SJCRH30 (cell line): Measurements from ENCODE around the gene SLC27A1. TPM values are rescaled to one million over a fixed set of nuclear protein-coding genes. Genes with fewer than 3 reads are reported as not detected.

ENCODE experiments used
- DNase-seq, 2 experiments: peaks; one replicate each; pipeline ENCODE4 v3.0.0-alpha.2; 2015 to 2020
- H3K27ac ChIP-seq: fragments of 250-450 bp; sonication (Bioruptor Pico); 2 replicates; pipeline ENCODE4 v1.5.1; 2020; ENCODE audit warnings: mild to moderate bottlenecking, moderate library complexity
- H3K27me3 ChIP-seq: fragments of 250-450 bp; sonication (Bioruptor Pico); 2 replicates; pipeline ENCODE4 v1.5.1; 2020; ENCODE audit warnings: mild to moderate bottlenecking, moderate library complexity
- H3K36me3 ChIP-seq: fragments of 250-450 bp; sonication (Bioruptor Pico); 2 replicates; pipeline ENCODE4 v1.5.1; 2020; ENCODE audit warnings: mild to moderate bottlenecking, moderate library complexity
- H3K4me1 ChIP-seq: fragments of 250-450 bp; sonication (Bioruptor Pico); 2 replicates; pipeline ENCODE4 v1.5.1; 2020; ENCODE audit warnings: mild to moderate bottlenecking, moderate library complexity
- H3K4me3 ChIP-seq: fragments of 250-450 bp; sonication (Bioruptor Pico); 2 replicates; pipeline ENCODE4 v1.5.1; 2020; ENCODE audit warnings: mild to moderate bottlenecking, moderate library complexity
- H3K9me3 ChIP-seq: fragments of 250-450 bp; sonication (Bioruptor Pico); replicated peaks from 2 replicates; pipeline ENCODE4 v1.5.1; 2020; ENCODE audit warnings: mild to moderate bottlenecking, moderate library complexity
- total RNA-seq: library from RNA; depleted of rRNA; stranded (reverse); fragments of >200 nt; shearing (Covaris generic); gene quantifications from 2 replicates; pipeline ENCODE4 v1.2.3, GENCODE V29; 2014

SLC27A1 gene
- total RNA-seq, 1 experiment from 2014 or later, result 7.4 TPM

DNA sequence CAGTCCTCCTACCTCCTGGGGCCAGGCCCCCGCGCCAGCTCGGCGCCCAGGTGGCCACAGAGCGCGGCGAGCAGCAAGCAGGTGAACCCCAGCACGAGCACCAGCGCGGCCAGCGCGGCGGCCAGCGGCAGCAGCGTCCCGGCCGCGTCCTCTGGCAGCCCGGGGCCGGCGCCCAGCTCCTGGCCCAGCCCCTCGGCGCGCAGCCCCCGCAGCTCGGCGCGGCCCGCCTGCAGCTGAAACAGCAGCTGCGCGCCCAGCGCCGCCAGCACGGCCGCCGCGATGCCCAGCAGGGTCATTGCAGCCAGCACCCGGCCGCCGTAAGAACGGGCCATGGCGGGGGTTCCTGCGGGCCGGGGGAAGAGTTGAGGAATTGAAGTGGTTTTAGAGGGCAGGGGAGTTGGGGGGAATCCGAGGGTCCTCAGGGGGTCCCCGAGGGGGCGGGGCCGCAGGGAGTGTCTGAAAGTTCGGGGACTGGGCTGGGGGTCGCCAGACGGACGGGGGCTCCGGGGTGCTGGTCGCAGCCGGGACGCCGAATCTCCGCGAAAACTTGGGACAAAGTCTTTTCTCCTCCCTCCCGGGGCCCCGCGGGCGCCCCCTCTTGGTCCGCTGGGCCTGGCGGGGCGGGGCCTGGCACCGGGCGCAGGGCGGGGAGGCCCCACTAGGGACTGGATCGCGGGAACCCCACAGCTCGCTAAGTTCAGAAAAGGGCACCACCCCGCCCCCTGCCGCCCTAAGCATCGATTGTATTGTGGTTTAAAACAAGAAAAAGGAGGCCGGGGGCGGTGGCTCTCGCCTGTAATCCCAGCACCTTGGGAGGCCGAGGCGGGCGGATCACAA, 22.0 kb upstream of the SLC27A1 start, which contains the start of gene TMEM221:
TSS of gene TMEM221 (minus strand) at position 538 of the 837 bp plus-strand sequence. CDS start at position 332, 206 bp downstream.
- H3K9me3 ChIP-seq, result no peaks in the 10 kb centered on the region; the same call in 1 of the 2 replicates
- no peaks in the 10 kb centered on the region for H3K4me1 ChIP-seq
- no peak within 1 kb of the TSS for H3K27ac ChIP-seq
- no peaks in the 10 kb centered on the region for H3K36me3 ChIP-seq
- peak within 1 kb of the TSS; percentile 47 for H3K4me3 ChIP-seq
- peak; percentile 59 to 62 for DNase-seq
- peaks cover 8% of the 10 kb centered on the region for H3K27me3 ChIP-seq

DNA sequence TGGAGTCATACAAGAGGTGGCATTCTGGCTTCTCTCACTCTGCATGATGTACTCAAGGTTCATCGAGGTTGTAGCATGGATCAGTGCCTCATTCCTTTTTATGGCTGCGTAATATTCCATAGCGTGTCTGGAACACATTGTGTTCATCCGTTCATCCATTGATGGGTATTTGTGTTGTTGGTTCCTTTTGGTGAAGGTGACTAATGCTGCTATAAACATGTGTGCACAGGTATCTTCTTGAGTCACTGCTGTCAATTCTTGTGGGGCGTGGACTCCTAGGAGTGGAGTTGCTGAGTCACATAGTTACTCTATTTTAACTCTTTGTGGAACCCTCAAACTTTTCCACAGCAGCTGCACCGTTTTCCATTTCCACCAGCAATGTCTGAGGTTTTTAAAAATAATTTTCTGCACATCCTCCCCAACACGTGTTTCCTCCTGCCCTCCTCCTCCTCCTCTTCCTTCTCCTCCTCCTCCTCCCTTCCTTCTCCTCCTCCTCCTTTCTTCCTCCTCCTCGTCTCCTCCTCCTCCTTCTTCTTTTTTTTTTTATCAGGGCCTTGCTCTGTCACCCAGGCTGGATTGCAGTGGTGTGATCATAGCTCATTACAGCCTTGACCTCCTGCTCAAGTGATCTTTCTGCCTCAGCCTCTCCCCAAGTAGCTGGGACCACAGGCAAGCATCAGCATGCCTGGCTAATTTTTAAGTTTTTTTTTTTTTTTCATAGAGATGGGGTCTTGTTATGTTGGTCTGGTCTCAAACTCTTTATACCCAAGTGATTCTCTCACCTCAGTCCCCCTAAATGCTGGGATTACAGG, 19.9 kb upstream of the SLC27A1 start:
- Histone ChIP-seq H3K36me3 (no peaks in the 10 kb centered on the region), H3K4me1 (no peaks in the 10 kb centered on the region), H3K9me3 (no peaks in the 10 kb centered on the region; the same call in 1 of the 2 replicates), H3K27me3 (peaks cover 8% of the 10 kb centered on the region), H3K27ac (no peak overlapping the region), H3K4me3 (no peak overlapping the region)
- no peak for DNase-seq

DNA sequence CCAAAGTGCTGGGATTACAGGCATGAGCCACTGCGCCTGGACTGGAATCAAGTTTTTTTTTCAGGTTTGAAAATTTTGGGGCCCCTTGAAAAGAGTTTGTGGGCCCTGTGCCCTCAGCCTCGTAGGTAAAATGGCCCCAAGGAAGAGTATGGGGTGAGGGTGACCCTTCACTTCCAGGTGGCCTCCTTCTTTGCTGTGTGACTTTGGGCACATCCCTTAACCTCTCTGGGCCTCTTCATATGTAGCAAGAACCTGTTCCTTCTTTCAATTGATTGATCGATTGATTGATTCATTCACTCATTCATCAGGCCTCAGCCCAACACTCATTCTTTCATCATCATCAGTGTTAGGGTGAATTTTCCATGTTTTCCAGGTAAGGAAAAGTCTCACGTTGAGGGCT, 18.5 kb upstream of the SLC27A1 start:
- no peak overlapping the region for H3K4me3 ChIP-seq
- peaks cover 8% of the 10 kb centered on the region for H3K27me3 ChIP-seq
- no peak overlapping the region for H3K27ac ChIP-seq
- H3K36me3 ChIP-seq, result no peaks in the 10 kb centered on the region
- no peaks in the 10 kb centered on the region for H3K4me1 ChIP-seq
- no peaks in the 10 kb centered on the region; the same call in 1 of the 2 replicates for H3K9me3 ChIP-seq
- no peak for DNase-seq

DNA sequence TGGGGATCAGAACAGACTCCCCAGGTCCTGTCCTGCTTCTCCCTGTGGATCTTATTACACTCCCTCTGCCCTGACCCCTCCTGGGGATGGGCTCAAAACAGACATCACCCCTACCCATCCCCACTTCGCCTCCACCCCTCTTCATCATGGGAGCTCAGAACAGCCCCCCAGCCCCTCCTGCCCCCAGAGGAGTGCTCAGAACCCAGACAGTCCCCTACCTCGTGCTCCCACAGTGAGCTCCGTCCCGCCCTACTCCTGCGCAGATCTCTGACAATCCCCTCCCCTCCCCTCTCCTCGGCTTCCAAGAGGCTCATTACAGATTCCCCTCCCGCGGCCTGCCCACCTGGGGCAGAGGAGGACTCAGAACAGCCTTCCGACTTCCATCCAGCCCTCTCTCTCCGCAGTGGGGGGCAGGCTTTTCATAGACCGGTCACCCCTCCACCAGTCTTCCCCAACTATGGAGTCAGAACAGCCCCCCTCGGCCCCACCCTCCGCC, 15.7 kb upstream of the SLC27A1 start:
- no peaks in the 10 kb centered on the region; the same call in 1 of the 2 replicates for H3K9me3 ChIP-seq
- DNase-seq, result no peak
- H3K4me3 ChIP-seq, result no peak overlapping the region
- 0 out of 2 replicates have a peak, but pooled peaks cover 5% of the 10 kb centered on the region for H3K4me1 ChIP-seq
- H3K36me3 ChIP-seq, result no peaks in the 10 kb centered on the region
- no peak overlapping the region for H3K27ac ChIP-seq
- H3K27me3 ChIP-seq, result peaks cover 17% of the 10 kb centered on the region; the same call in 1 of the 2 replicates

DNA sequence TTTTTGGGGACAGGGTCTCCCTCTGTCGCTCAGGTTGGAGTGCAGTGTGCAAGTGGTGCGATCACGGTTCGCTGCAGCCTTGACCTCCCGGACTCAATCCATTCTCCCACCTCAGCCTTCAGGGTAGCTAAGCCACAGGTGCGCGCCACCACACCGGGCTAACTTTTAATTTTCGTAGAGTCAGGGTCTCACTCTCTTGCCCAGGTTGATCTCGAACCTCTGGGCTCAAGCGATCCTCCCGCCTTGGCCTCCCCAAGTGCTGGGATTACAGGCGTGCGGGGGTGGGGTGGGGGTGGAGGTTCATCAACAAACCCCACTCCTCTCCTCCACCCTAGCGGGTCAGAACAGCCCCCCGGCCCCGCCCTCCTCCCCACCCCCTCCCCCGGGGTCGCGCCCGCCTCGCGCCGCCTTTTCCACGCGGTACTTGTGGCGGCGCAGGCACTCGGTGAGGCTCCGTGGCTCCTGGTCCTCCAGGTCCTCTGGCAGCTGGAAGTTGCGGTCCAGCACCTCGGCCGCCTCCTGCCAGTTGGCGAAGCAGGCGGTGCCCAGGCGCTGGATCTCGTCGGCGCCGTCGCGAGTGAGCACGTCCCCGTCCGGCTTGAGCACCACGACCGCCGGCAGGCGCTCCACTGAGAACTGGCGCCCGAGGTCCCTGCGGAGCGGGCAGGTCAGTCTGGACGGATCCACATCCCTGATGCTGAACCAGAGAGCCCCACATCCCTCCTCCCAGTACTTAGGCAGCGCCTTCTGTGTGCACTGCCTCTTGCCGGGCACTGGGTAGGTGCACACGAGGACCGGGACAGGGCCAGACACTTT, 14.8 kb upstream of the SLC27A1 start:
- H3K4me1 ChIP-seq, result 0 out of 2 replicates have a peak, but pooled peaks cover 5% of the 10 kb centered on the region
- H3K9me3 ChIP-seq, result no peaks in the 10 kb centered on the region
- DNase-seq, result no peak
- no peak overlapping the region for H3K4me3 ChIP-seq
- no peaks in the 10 kb centered on the region for H3K36me3 ChIP-seq
- peaks cover 26% of the 10 kb centered on the region for H3K27me3 ChIP-seq
- no peak overlapping the region for H3K27ac ChIP-seq

DNA sequence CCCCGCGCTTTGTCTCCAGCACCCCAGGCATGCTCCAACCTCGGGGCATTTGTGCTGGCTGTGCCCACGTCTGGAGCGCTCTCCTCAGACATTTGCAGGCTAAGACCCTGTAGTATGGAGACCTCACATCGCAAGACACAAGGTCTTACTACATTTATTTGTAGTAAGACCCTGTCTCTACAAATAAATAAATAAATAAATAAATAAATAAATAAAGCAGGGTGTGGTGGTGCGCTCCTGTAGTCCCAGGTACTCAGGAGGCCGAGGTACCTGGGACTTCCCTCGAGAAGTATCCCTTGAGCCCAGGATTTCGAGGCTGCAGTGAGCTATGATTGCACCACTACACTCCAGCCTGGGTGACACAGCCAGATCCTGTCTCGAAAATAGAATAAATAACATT, 14.2 kb upstream of the SLC27A1 start:
- H3K36me3 ChIP-seq, result no peaks in the 10 kb centered on the region
- no peaks in the 10 kb centered on the region for H3K9me3 ChIP-seq
- H3K27me3 ChIP-seq, result peaks cover 29% of the 10 kb centered on the region
- H3K4me3 ChIP-seq, result no peak overlapping the region
- DNase-seq, result no peak
- H3K4me1 ChIP-seq, result 0 out of 2 replicates have a peak, but pooled peaks cover 5% of the 10 kb centered on the region
- H3K27ac ChIP-seq, result no peak overlapping the region

DNA sequence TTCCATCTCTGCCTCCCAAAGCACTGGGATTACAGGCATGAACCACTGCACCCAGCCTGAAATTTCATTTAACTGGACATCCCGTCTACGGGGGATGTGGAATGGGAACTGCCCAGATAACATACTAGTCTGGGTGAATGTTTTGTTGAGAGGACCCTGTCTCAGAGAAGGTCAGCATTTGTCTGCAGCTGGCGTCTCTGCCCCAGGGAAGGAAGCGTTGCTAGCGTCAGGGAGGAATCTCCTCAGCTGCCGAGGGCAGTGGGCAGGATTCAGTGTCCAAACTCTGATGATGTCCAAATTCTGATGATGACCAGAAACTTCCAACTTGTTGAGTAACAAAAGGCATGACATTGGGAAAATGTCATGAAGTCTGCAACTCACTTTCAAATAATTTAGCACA, 12.7 kb upstream of the SLC27A1 start:
- Histone ChIP-seq H3K4me1 (0 out of 2 replicates have a peak, but pooled peaks cover 5% of the 10 kb centered on the region), H3K27me3 (peaks cover 30% of the 10 kb centered on the region), H3K4me3 (no peak overlapping the region), H3K27ac (no peak overlapping the region), H3K9me3 (no peaks in the 10 kb centered on the region), H3K36me3 (no peaks in the 10 kb centered on the region)
- peak in 1 of 2 experiments; percentile 37 for DNase-seq

DNA sequence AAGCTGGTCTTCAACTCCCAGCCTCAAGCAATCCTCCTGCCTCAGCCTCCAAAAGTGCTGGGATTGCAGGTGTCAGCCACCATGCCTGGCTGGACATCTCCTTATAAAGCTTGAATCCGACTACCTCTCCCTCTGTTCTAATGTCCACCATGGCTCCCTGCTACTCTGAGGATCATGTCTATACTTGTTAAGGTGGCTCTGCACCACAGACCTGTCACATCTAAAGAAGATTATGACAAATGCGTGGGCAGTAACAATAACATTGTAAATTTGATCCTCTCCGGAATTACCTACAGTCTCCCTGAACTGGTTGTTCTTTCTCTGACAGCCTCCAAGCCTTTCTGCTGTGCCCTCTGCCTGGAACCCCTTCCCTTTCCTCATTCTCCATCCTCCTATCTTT, 11.4 kb upstream of the SLC27A1 start:
- Histone ChIP-seq H3K9me3 (no peaks in the 10 kb centered on the region), H3K27me3 (peaks cover 32% of the 10 kb centered on the region), H3K4me1 (0 out of 2 replicates have a peak, but pooled peaks cover 5% of the 10 kb centered on the region), H3K36me3 (no peaks in the 10 kb centered on the region), H3K27ac (no peak overlapping the region), H3K4me3 (no peak overlapping the region)
- DNase-seq, result no peak

DNA sequence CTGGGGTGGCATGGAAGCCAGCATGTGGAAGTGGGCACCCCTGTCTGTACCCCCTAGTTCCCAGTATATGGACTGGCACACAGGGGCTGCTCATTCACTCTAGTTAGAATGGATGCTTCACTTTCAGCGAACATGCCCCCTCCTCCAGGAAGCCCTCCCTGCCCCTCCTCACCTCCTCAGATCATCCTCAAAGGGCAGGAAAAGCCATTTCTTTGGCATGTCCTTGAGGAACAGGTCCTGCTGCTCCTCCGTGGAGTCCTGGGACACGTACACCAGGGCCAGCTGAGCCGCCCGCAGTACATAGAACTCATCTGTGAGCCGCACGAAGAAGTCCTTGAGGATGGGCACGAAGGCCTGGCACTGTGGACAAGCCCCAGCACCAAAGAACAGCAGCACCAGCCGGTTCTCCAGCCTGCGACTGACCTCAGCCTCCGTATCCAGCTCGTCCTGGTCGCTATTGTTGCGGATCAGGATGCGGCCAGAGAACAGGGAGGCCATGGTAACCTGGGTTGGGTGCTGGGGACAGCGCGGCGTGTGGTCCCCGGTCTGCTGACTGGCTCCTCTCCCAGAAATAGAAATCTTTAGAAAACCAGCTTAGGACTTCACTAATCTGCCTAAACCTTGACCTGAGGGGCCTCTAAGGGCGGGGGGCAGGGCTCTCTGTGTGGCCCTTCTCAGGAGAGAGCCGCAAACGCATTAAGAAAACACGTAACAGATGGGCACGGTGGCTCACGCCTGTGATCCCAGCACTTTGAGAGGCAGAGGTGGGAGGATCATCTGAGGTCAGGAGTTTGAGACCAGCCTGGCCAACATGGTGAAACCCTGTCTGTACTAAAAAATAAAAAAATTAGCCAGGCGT, 9.7 kb upstream of the SLC27A1 start, which contains the start of gene NXNL1:
TSS of gene NXNL1 (minus strand) at position 555 of the 859 bp plus-strand sequence. CDS start at position 498, 57 bp downstream.
- DNase-seq, result peak in 1 of 2 experiments; percentile 30
- 0 out of 2 replicates have a peak, but pooled peaks cover 5% of the 10 kb centered on the region for H3K4me1 ChIP-seq
- peaks cover 32% of the 10 kb centered on the region for H3K27me3 ChIP-seq
- H3K9me3 ChIP-seq, result no peaks in the 10 kb centered on the region
- no peaks in the 10 kb centered on the region for H3K36me3 ChIP-seq
- no peak within 1 kb of the TSS for H3K27ac ChIP-seq
- no peak within 1 kb of the TSS for H3K4me3 ChIP-seq

DNA sequence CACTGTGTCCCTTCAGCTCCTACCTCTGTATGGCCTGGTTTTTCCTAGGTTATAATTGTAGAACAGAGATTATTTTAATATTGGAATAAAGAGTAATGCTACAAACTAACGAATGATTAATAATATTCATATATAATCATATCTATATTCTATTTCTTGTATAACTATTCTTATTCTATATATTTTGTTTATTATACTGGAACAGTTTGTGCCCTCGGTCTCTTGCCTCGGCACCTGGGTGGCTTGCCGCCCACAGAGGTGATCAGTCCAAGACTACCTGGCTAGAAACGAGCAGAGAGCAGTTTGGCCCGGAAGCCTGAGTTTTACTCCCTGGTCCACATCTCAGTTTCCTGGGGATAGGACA, 3.9 kb upstream of the SLC27A1 start:
- Histone ChIP-seq H3K9me3 (no peaks in the 10 kb centered on the region), H3K36me3 (no peaks in the 10 kb centered on the region), H3K4me1 (peaks cover 8% of the 10 kb centered on the region), H3K4me3 (no peak overlapping the region), H3K27me3 (peaks cover 8% of the 10 kb centered on the region; the same call in 1 of the 2 replicates), H3K27ac (no peak overlapping the region)
- no peak for DNase-seq

DNA sequence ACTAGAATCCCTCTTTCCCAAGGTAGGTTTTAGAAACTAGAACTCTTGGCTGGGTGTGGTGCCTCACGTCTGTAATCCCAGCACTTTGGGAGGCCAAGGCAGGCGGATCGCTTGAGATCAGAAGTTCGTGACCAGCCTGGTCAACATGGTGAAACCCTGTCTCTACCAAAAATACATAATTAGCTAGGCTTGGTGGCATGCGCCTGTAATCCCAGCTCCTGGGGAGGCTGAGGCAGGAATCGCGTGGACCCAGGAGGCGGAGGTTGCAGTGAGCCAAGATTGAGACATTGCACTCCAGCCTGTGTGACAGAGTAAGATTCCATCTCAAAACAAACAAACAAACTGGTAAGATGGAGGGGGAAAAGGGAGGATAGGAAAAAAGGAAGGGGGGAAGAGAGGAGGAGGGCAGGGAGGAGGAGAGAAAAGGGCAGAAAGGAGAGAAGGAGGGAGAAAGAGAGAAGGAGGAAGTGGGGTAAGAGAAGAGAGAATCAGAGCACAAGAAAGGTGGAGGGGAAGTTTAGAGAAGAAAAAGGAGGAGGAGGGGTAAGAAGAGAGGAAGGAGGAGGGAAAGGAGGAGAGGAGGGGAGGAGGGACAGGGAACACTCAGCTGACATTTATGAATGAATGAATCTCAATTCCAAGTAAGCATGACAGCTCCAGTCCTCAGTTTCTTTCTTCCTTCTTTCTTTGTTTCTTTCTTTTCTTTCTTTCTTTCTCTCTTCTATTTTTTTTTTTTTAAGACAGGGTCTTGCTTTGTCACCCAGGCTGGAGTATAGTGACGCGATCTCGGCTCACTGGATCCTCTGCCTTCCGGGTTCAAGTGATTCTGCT, 2.6 kb upstream of the SLC27A1 start:
- Histone ChIP-seq H3K27ac (no peak overlapping the region), H3K4me1 (peaks cover 8% of the 10 kb centered on the region), H3K27me3 (peaks cover 6% of the 10 kb centered on the region; the same call in 1 of the 2 replicates), H3K4me3 (no peak overlapping the region), H3K9me3 (no peaks in the 10 kb centered on the region), H3K36me3 (no peaks in the 10 kb centered on the region)
- DNase-seq, result no peak

DNA sequence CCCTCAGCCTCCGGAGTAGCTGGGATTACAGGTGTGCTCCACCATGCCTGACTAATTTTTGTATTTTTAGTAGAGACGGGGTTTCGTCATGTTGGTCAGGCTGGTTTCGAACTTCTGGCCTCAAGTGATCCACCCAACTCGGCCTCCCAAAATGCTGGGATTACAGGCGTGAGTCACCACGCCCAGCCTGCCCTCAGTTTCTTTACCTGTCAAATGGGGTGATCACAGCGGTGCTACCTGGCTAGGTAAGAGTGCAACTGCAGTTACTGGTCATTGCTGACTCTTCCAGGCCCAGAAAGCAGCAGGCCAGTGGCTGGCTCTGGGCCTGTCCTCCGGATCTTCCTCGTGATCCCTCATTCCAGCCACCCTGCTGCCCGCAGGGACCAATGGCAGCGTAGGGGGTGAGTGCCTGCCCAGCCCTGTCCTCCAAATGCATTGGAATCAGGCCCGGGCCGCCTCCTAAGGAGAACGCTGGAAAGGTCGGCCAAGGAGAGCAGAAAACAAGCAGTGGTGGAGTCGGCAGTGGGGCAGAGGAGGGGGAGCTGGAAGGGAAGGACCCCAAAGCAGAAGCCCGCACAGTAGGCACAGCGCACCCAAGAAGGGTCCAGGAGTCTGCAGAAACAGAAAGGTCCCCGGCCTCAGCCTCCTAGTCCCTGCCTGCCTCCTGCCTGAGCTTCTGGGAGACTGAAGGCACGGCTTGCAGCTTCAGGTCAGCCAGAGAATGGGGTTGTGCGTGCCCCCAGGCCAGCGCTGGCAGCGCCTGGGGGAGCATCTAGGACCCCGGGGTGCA, 1.8 kb upstream of the SLC27A1 start:
- H3K27ac ChIP-seq, result no peak overlapping the region

More for the DNA sequence above, 1.8 kb upstream of the SLC27A1 start:
- DNase-seq, result no peak
- Histone ChIP-seq H3K27me3 (peaks cover 5% of the 10 kb centered on the region; the same call in 1 of the 2 replicates), H3K9me3 (no peaks in the 10 kb centered on the region), H3K4me3 (peak overlapping the region; percentile 99), H3K4me1 (peaks cover 8% of the 10 kb centered on the region), H3K36me3 (no peaks in the 10 kb centered on the region)
